ENCODE measurements around the gene COX6A2.

DNA sequence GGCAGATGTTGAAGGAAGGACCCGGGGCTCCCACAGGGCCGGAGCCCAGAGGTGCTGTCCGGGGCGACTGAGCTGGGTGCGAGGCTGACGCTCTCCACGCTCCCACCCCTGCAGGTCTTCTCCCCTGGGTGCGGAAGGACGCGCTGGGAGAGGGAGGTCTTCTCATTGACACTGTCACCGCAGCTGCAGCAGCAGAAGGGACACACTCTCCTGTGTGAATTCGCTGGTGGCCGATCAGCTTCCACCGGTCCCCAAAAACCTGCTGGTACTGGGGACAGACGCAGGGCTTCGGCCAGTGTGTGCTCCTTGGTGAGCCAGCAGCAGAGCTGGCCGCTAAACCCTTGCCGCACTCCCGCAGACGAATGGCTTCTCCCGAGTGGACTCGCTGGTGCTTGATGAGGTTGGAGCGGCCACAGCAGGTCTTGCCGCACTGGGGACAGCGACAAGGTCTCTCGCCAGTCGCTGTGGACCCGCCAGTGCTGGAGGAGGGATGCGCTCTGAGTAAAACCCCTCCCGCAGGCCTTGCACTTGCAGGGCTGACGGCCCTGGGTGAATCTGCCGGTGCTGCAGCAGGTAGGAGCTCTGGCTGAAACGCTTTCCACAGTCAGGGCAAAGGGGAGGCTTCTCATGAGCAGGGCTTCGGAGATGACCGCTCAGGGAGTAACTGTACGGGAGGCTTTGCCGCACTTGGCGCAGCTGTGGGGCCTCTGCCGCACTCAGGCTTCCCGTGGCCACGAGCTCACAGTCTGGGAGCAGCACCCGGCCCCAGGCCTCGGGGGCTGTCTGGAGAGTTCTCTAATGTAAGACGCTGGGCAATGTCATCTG, 8.3 kb upstream of the COX6A2 start:
- TF ChIP-seq, protein P1, sequence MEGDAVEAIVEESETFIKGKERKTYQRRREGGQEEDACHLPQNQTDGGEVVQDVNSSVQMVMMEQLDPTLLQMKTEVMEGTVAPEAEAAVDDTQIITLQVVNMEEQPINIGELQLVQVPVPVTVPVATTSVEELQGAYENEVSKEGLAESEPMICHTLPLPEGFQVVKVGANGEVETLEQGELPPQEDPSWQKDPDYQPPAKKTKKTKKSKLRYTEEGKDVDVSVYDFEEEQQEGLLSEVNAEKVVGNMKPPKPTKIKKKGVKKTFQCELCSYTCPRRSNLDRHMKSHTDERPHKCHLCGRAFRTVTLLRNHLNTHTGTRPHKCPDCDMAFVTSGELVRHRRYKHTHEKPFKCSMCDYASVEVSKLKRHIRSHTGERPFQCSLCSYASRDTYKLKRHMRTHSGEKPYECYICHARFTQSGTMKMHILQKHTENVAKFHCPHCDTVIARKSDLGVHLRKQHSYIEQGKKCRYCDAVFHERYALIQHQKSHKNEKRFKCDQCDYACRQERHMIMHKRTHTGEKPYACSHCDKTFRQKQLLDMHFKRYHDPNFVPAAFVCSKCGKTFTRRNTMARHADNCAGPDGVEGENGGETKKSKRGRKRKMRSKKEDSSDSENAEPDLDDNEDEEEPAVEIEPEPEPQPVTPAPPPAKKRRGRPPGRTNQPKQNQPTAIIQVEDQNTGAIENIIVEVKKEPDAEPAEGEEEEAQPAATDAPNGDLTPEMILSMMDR (IDR thresholded peaks at IDR 0.05; ENCODE audit: poor library complexity), result no peak
- TF ChIP-seq EZH2 (IDR thresholded peaks at IDR 0.05; ENCODE audit: borderline replicate concordance) (no peak), EZH2phosphoT487 (IDR thresholded peaks at IDR 0.05; ENCODE audit: low read depth, severe bottlenecking, unreplicated experiment) (no peak)

Measured in hepatocyte (in vitro differentiated cells).